Right lung (tissue), 5 donors: Measurements from ENCODE around the gene TMEM50A. TPM values are rescaled to one million over a fixed set of nuclear protein-coding genes. Genes with fewer than 3 reads are reported as not detected.
"Not testable (repeated sequence)": the region's sequence is repeated elsewhere in the genome, so short reads cannot be mapped to it uniquely, and the experiment has no call there.

ENCODE experiments used
- DNase-seq, 2 donors: peaks; one replicate each; pipeline ENCODE4 v3.0.0-alpha.2; 2013
- polyA plus RNA-seq, 5 donors: library from polyadenylated mRNA; unstranded; fragments of 120-200 nt; gene quantifications; one replicate each; pipeline versions ENCODE4 v1.2.1 to v1.2.3, GENCODE V29; 2013; ENCODE audit warnings: inconsistent platforms in 1 of 5, low replicate concordance in 1 of 5; ENCODE audit not compliant: insufficient read length in 5 of 5, insufficient read depth in 1 of 5

Gene TMEM50A
- polyA plus RNA-seq, 5 donors, result 75.3 to 93.1 (median 82.6) TPM

DNA sequence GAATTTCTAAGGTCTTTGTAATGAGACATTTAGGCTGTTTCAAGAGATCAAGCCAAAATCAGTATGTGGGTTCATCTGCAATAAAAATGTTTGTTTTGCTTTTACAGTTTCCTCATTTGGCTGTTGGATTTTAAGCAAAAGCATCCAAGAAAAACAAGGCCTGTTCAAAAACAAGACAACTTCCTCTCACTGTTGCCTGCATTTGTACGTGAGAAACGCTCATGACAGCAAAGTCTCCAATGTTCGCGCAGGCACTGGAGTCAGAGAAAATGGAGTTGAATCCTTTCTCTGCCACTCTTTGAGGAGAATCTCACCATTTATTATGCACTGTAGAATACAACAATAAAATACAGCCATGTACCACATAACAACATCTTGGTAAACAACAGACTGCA, 9.3 kb upstream of the TMEM50A start:
- DNase-seq, result not testable (repeated sequence)

DNA sequence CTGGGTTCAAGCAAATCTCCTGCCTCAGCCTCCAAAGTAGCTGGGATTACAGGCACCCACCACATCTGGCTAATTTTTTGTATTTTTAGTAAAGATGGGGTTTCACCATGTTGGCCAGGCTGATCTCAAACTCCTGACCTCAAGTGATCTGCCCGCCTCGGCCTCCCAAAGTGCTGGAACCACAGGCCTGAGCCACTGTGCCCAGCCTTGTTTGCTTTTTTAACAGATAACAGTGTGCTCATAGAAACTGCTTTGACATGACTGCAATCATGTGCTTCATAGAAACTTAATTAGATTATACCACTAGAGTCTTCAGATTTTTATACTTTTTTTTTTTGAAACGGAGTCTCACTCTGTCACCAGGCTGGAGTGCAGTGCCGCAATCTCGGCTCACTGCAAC, 8.8 kb upstream of the TMEM50A start:
- DNase-seq, result not testable (repeated sequence)

DNA sequence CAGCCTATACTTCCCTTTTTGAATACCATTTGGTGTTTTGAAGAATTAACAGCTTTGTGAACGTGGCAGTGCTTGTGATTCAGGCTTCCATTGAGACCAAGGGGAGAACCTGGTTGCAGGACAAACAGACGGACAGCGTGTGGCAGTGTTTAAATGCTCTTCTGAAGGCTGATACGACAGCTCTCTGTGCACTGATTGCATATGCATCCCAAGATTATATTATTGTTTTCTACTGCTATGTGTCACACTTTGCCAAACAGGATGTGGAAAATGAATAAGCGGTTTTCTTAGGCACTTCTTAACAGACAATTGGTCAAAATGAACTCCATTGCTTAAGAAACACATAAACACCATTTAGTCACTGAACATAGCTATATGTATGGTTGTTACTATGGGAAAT, 8.2 kb upstream of the TMEM50A start:
- peak in 1 of 2 donors; percentile 27 for DNase-seq

DNA sequence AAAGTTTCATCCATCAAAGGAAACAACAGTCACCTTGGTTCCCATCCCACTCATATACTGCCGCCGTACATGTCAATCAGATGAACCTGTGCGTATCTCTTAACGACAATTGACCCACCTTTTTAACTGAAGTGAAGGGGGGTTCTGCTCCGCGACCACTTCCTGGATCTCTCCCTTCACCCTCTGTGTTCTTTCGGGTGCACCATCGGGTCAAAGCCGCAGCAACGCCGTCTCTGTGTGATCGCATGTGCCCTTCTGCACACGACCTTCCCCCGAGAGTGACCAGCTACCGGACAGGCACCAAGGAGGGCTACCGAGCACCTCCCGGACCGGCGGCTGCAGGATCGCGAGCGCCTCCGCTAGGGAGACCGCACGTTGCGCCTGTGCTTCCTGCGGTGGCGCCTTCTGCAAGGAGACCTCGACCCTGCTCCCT, 1.2 kb upstream of the TMEM50A start:
- DNase-seq, result not testable (repeated sequence)

DNA sequence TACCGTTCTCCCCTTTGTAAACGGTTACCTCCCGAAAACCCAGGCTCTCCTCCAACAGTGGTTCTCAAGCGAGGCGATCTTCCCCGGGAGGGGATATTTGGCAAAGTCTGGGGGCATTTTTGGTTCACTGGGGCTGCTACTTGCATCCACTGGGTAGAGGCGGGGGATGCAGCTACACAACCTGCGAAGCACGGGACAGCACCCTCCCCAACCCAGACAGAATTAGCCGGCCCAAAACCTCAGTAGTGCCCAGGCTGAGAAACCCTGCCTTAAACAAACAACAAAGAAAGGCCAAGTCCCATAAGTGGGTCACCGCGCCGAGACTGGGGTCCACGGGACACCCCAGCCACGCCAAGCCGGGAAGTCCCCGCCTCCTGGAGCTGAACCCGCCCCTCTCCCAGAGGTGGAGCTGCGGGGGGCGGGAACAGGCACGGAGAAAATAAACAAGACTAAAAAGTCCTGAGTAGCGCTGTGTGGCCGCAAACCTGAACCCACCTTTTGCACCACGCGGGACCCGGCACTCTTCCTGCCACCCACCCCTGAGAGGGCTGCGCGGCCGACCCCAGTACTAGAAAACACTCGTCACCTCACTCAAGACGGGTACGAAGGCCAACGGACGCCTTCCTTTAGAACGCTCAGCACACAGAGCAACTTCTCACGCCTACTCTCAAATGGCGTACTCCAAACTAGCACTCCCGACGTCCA, 499 bp upstream of the TMEM50A start:
- DNase-seq, result peak; percentile 5 to 18

DNA sequence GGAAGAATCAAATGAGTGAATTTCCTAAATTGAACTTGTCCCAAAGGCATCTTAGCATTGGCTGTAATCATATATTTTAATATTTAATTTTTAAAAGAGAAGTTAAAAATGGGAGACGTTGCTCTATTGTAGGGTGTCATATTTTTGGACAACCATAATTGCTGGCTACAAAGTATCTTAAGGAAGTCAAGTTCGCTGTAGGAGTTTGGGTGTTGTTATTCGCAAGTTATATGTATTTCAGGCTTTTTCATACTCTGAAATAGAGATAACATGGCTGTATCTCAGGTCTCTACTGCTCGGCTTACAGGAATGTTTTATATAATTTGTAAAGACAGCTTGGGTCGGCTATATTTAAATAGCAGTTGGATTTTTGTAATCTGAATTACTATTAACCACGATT, 852 bp downstream of the TMEM50A start:
- DNase-seq, result peak in 1 of 2 donors; percentile 11

DNA sequence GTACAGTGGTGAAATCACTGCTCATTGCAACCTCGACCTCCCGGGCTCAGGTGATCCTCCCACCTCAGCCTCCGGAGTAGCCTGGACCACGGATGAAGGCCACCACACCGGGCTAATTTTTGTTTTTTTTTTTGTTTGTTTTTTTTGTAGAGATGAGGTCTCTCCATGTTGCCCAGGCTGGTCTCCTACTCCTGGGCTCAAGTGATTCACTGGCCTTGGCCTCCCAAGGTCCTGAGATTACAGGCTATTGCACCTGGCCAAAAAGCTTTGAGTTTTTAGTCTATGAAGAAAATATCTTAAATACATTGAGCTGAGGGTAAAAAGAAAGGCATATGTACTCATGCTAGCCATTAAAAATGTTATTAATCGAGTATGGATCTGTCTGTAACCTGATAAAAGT, 3.6 kb downstream of the TMEM50A start:
- no peak for DNase-seq

DNA sequence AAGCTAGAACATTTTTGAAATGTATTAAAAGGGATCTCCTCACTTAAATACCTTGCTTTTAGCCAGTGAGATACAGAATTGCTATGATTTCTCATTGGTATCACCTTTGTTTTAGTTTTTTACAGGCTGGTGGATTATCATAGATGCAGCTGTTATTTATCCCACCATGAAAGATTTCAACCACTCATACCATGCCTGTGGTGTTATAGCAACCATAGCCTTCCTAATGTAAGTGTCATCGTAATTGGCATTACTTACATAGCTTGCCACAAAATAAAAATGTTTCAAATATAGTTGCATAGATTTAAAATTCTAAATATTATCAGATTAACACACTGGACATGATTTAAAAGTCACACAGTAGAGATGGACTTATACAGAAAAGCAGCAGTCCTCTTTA, 4.7 kb downstream of the TMEM50A start:
- DNase-seq, result no peak

DNA sequence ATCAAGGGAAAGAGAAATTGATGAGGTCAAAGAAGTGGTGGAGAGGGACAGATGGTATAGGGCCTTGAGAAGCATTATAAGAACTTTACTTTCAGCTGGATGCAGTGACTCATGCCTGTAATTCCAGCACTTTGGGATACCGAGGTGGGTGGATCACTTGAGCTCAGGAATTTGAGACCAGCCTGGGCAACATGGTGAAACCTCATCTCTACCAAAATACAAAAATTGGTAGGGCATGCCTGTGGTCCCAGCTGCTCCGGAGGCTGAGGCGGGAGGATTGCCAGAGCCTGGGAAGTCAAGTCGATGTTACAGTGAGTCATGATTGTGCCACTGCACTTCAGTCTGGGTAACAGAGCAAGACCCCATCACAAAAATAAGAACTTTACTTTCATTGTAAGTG, 5.7 kb downstream of the TMEM50A start:
- DNase-seq, result no peak

DNA sequence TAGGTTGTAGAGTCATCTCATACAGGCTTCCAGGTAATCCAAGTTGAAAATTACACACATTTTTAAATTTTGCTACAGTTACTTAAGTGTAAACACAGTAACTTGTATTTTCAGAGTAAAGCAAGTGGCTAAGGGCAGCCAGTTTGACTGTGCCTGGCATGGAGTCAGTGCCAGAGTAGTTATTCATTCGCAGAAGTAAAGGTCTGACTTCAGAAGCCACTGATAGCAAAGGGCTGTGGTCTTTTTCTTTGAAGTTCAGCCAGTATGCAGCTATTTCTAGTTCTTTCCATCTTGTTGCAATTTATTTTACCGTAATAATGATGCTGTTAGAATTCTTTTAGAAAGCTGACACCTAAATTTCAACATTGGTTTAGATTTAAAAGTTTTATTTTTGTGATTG, 9.4 kb downstream of the TMEM50A start:
- DNase-seq, result no peak

DNA sequence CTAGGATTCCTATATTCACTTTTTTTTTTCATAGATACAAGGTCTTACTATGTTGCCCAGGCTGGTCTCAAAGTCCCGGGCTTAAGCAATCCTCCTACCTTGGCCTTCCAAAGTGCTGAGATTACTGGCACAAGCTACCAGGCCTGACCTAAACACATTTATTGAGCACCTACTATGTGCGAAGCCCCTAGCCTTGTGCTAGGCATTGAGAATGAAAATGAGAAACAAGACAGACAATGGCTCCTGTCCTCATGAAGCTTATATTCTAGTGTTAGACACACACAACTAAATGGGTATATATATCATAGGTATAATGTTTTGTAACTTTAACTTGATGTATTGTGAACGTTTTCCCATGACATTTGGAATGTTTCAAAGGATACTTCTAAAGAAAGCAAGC, 11.5 kb downstream of the TMEM50A start:
- no peak for DNase-seq

DNA sequence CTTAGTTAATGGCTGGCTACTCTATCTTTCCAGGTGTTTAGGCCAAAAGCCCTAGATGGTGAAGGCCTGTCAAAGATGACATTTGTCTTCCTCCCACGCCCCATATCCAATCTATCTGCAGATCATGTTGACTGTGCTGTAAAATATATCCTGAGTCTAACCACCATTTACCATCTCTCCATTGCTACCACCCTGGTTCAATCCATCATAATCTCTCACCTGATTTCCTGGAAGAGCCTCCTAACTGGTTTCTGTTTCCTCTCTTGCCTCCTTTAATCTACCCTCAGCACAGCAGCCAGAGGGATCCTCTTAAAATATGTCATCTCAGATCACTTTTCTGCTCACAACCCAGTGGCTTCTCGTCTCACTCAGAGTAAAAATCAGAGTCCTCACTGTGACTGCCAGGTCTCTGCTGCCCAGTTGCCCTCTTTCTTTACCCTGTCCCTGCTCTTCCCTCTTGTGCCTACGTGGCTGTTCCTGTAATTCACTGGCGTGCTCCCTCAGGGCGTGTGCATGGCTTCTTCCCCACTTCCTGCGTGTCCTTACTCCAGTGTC, 17.8 kb downstream of the TMEM50A start:
- DNase-seq, result no peak

DNA sequence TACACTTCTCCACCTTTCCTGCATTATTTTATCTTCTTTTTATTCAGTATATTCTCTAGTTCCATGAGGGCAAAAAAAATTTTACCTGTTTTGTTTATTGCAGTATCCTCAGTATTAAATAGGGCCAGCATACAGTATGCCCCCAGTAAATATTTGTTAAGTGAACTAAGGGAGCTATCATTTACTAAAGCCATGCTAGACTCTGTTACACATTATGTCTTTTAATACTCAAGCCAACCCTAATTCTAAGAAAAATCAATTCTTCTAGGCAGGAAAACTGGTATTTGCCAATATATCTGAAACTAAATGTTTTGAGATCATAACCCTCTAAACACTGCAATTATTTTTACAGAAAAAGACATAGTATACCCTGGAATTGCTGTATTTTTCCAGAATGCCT, 18.3 kb downstream of the TMEM50A start:
- DNase-seq, result no peak

DNA sequence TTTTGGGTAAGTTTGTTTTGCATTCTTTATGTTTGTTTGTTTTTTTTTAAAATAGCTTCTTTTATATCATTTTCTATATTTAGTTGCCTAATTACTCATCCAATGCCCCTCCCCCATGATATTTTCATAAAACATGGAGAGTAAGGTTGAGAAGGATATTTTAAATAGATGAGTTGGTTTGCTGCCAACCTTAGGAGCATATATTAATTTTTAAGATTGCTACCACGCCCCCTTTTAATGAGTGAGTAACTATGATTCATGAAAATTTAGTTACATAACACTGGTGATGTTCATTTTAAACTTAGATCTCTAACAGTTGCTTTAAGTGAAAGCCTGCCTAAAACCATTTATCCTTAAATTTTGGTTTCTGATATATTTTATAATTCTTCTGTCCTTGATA, 18.7 kb downstream of the TMEM50A start:
- DNase-seq, result no peak

DNA sequence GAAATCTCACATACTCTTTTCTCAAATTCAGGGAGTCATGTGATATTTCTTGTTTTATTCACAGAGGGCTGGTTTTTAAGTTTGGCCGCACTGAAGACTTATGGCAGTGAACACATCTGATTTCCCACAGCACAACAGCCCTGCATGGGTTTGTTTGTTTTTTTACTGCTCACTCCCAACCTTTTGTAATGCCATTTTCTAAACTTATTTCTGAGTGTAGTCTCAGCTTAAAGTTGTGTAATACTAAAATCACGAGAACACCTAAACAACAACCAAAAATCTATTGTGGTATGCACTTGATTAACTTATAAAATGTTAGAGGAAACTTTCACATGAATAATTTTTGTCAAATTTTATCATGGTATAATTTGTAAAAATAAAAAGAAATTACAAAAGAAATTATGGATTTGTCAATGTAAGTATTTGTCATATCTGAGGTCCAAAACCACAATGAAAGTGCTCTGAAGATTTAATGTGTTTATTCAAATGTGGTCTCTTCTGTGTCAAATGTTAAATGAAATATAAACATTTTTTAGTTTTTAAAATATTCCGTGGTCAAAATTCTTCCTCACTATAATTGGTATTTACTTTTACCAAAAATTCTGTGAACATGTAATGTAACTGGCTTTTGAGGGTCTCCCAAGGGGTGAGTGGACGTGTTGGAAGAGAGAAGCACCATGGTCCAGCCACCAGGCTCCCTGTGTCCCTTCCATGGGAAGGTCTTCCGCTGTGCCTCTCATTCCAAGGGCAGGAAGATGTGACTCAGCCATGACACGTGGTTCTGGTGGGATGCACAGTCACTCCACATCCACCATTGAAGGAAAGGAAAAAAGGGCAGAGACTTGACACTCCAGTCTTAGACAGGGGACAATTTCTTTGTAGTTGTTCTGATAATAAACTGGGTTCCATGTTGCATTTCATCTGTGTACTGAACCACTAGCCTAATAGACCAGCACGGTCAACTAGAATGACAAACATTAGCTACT, 22.8 kb downstream of the TMEM50A start:
- no peak for DNase-seq

DNA sequence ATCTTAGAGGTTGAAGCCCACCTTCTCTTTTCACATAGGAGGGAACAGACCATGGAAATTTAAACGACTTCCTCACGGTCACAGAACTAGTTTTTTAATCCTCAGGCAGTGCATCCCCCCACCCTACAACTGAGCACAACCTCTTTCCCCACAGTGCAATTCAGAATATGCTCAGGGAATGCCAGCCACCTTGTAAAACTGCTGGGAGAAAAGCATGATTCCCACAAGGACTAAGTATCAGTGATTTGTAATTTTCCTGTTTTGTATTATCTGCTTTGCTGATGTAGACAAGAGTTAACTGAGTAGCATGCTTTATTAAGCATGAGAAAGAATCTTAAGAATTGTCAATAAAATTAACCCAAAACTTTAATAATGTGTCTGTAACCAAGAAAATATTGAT, 23.8 kb downstream of the TMEM50A start:
- no peak for DNase-seq

DNA sequence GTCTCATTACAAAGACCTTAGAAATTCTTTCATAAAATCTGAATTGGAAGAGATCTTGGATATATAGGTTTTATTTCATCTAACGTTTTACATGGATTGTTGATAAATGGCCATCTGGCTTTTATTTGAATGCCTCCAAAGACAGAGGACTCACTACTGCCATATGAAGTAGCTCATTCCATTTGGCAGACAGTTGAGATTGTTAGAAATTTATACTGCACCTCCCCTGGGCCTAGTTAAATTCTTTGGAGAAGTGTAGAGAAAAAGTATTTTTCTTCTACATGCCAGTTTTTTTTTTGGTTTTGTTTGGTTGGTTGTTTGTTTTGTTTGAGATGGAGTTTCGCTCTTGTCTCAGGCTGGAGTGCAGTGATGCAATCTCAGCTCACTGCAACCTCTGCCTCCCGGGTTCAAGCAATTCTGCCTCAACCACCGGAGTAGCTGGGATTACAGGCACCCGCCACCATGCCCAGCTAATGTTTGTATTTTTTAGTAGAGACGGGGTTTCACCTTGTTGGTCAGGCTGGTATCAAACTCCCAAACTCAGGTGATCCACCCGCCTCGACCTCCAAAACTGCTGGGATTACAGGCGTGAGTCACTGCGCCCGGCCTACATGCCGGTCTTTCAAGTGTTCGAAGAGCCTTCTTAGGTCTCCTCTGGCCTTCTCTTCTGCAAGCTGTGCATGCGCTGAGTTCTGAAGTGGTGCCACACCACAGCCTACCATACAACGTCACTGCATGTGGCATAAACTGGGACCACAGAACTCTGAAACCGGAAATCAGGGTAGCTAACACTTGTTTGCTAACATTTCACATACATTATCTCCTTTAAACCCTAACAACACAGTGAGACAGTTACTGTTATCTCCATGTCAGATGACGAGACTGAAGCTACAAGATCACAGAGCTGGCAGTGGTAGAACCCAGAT, 24.8 kb downstream of the TMEM50A start:
- not testable (repeated sequence) for DNase-seq

DNA sequence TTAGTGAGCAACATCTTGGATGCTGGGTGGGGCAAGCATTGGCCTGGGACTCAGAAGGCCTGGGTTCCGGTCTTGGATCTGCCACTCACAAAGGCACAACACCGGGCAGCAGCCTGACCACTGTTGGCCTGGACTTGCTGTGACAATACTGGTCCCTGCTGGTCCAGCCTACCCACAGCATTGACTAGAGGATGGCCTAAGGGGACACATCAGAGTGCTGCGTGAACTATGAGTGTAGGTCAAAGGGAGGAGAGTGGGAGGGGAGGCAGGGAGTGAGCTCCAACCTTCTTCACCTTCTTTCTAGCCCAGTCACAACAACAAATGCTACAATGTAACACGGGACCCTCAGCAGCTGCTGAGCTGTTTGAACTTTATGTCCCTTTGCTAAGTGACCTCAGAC, 31.1 kb downstream of the TMEM50A start:
- DNase-seq, result no peak

DNA sequence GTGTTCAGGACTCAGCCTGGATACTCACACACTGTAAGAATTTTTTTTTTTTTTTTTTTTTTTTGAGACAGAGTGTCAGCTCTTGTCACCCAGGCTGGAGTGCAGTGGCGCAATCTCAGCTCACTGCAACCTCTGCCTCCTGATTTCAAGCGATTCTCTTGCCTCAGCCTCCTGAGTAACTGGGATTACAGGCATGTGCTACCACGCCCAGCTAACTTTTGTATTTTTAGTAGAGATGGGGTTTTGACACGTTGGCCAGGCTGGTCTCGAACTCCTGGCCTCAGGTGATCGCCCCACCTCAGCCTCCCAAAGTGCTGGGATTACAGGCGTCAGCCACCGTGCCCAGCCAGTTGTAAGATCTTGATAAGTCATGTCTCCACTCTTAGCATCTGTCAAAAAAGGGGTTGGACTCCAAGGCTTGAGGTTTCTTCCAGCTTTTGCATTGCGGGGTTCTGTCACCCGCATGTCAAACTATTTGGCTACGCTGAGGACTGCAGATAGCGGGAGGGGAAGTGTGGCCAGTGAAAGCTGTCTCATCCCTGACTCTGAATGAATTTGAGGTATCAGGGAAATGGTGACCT, 31.6 kb downstream of the TMEM50A start:
- not testable (repeated sequence) for DNase-seq

DNA sequence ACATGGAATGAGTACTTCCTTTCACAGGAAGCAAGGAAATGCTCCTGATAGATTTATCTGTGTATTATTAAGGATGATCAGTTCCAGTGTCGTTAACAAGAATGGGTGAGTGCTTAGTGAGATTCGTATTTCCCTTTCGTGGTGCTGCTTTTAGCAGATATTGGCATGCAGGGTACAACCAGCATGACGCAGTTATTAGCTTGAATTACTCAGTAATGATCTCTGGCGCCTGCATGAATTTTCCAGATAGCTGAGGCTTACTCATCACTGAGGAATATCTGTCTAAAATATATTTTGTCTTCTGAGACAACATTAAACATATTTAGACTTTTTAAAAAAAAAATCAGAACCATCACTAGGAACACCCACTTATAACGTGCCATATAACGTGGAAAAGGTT, 33.6 kb downstream of the TMEM50A start:
- not testable (repeated sequence) for DNase-seq

DNA sequence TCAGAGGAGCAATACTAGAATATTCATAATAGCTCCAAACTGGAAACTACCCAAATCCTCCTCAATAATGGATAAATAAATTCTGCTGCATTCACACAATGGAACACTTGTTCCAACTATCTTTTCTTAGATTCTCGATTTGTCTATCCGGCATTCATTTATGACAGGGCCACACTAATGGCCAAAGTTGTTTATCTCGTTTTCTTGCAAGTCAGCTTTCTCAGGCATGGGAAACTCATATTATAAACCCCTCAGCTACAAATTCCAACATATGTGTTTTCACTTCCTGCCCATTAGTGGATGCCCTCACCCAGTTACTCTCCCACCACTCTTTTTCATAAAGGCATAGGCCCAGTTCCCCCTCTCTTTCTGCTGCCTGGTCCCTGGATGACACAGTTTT, 40.2 kb downstream of the TMEM50A start:
- DNase-seq, result not testable (repeated sequence)
